MCF 10A (cell line): ENCODE results near the gene PIWIL4. TPM values are rescaled to one million over a fixed set of nuclear protein-coding genes. Genes with fewer than 3 reads are reported as not detected.

Experiments used
- BruUV-seq: library from RNA; stranded (reverse); fragments of 400-500 nt; replicated peaks from 2 replicates; lab custom pipeline; 2021; lab: Mats Ljungman, UMichigan
- CTCF ChIA-PET: fragments of 300-600 bp; sonication (Branson Sonifier 250); formaldehyde crosslinking; extraction: SDS; loops from one replicate; lab custom pipeline; 2021; ENCODE audit warnings: antibody characterized with exemption, inconsistent platforms; lab: Yijun Ruan, JAX
- POLR2A ChIA-PET: fragments of 300-600, 350-650 bp; sonication (Branson Sonifier 250); formaldehyde crosslinking; extraction: SDS; loops from one replicate; lab custom pipeline; 2020; ENCODE audit warnings: antibody characterized with exemption, inconsistent platforms; lab: Yijun Ruan, JAX
- DNase-seq: peaks from one replicate; pipeline ENCODE4 v3.0.0-alpha.2; 2018; ENCODE audit not compliant: unreplicated experiment
- H3K27ac Mint-ChIP-seq: one replicate; pipeline ENCODE4 v1.8.0; 2022; ENCODE audit warnings: mild to moderate bottlenecking, low read depth, mixed read lengths; ENCODE audit not compliant: unreplicated experiment
- H3K27me3 Mint-ChIP-seq: one replicate; pipeline ENCODE4 v1.8.0; 2022; ENCODE audit warnings: mixed read lengths; ENCODE audit not compliant: insufficient read depth, unreplicated experiment
- H3K36me3 Mint-ChIP-seq: one replicate; pipeline ENCODE4 v1.8.0; 2022; ENCODE audit warnings: mild to moderate bottlenecking, moderate library complexity, mixed read lengths; ENCODE audit not compliant: insufficient read depth, unreplicated experiment
- H3K4me1 Mint-ChIP-seq: one replicate; pipeline ENCODE4 v1.8.0; 2022; ENCODE audit warnings: mixed read lengths; ENCODE audit not compliant: insufficient read depth, unreplicated experiment
- H3K4me3 Mint-ChIP-seq: one replicate; pipeline ENCODE4 v1.8.0; 2022; ENCODE audit warnings: mild to moderate bottlenecking, moderate library complexity, mixed read lengths; ENCODE audit not compliant: unreplicated experiment
- H3K9me3 Mint-ChIP-seq: one replicate; pipeline ENCODE4 v1.8.0; 2022; ENCODE audit warnings: mixed read lengths; ENCODE audit not compliant: unreplicated experiment
- CTCF ChIP-seq: fragments of 200-600 bp; IDR thresholded peaks from one replicate; pipeline ENCODE4 v1.8.0; 2022; ENCODE audit warnings: antibody characterized with exemption, mild to moderate bottlenecking; ENCODE audit not compliant: unreplicated experiment
- intact Hi-C: fragments of 100-400 bp; cut with micrococcal nuclease; formaldehyde crosslinking; loops from 2 replicates; pipeline ENCODE4 v1.14.1; 2022
- total RNA-seq: library from RNA; stranded (reverse); gene quantifications from 2 replicates; pipeline ENCODE4 v1.2.3, GENCODE V29; 2022

Gene PIWIL4
- total RNA-seq, 1 experiment from 2014 or later: not detected

GRCh38 chr11:94648789-94649188 lies 81.6 kb downstream of the PIWIL4 start:
- ChIA-PET CTCF (interaction anchor here (0.7 to 0.8 kb wide), 2 partner anchors 26 to 299 kb away, joined by 3 read pairs; no protein-coding TSS in a partner anchor), POLR2A (no interaction called here)
- Mint-ChIP-seq H3K27ac (no peak overlapping the region), H3K4me3 (no peak overlapping the region), H3K9me3 (no peaks in the 10 kb centered on the region), H3K36me3 (no peaks in the 10 kb centered on the region), H3K4me1 (peaks cover 10% of the 10 kb centered on the region), H3K27me3 (no peaks in the 10 kb centered on the region)
- no peak for DNase-seq
- no peak for TF ChIP-seq CTCF
- intact Hi-C loops: no loop called here
- BruUV-seq: no TSS peak

- no TSS peak for BruUV-seq
- TF ChIP-seq CTCF: no peak
- peaks cover 10% of the 10 kb centered on the region for H3K4me1 Mint-ChIP-seq
- intact Hi-C loops: no loop called here
- no peaks in the 10 kb centered on the region for H3K9me3 Mint-ChIP-seq
- H3K36me3 Mint-ChIP-seq: no peaks in the 10 kb centered on the region
- no peak overlapping the region for H3K4me3 Mint-ChIP-seq
- POLR2A ChIA-PET: no interaction called here
- no peaks in the 10 kb centered on the region for H3K27me3 Mint-ChIP-seq
- H3K27ac Mint-ChIP-seq: no peak overlapping the region
- CTCF ChIA-PET: interaction anchor here (0.8 kb wide), 1 partner anchor 27 kb away, joined by 3 read pairs; no protein-coding TSS in a partner anchor
- DNase-seq: no peak
Measured at GRCh38 chr11:94649254-94649653, 82.1 kb downstream of the PIWIL4 start.

GRCh38 chr11:94649964-94650623 lies 82.9 kb downstream of the PIWIL4 start:
- DNase-seq: no peak
- BruUV-seq: no TSS peak
- Mint-ChIP-seq H3K36me3 (no peaks in the 10 kb centered on the region), H3K27ac (no peak overlapping the region), H3K9me3 (no peaks in the 10 kb centered on the region), H3K4me3 (no peak overlapping the region), H3K27me3 (no peaks in the 10 kb centered on the region), H3K4me1 (peaks cover 10% of the 10 kb centered on the region)
- TF ChIP-seq CTCF: no peak
- ChIA-PET CTCF (interaction anchor here (0.5 kb wide), 1 partner anchor 11 kb away, joined by 3 read pairs; no protein-coding TSS in a partner anchor), POLR2A (no interaction called here)
- intact Hi-C loops: no loop called here

DNA sequence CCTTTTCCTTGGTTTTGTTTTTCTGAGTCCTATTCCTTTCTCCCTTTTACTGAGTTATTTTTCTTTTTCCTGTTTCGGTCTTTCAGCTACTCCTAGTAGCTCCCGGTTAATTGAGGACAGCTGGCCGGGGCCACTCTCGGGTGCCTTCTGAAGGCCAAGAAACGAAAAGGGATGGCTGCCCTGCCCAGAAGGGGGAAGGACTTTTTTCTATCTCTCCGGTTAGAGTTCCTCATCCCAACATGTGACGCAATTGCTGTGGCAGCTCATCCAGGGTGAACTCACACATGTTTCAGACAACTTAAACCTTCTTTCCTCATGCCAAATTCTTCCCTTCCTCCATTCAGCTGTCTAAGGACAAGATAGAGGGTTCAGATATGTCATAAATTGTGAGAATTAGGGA lies 83.6 kb downstream of the PIWIL4 start:
- no peak overlapping the region for H3K4me3 Mint-ChIP-seq
- no peak overlapping the region for H3K27ac Mint-ChIP-seq
- H3K9me3 Mint-ChIP-seq: no peaks in the 10 kb centered on the region
- H3K4me1 Mint-ChIP-seq: peaks cover 10% of the 10 kb centered on the region
- ChIA-PET POLR2A (no interaction called here), CTCF (interaction anchor here (0.5 kb wide), 1 partner anchor 11 kb away, joined by 3 read pairs; no protein-coding TSS in a partner anchor)
- BruUV-seq: no TSS peak
- H3K36me3 Mint-ChIP-seq: no peaks in the 10 kb centered on the region
- DNase-seq: peak; percentile 25
- TF ChIP-seq CTCF: no peak
- intact Hi-C loops: no loop called here
- H3K27me3 Mint-ChIP-seq: no peaks in the 10 kb centered on the region
